NCI-H1930 (cell line): Measurements from ENCODE around the gene PDZRN4.

Experiments used
- DNase-seq, 2 experiments: peaks; one replicate each; lab custom pipeline; 2025; lab: John Stamatoyannopoulos, UW

The PDZRN4 gene

GRCh38 chr12:41362510-41362909, 174.4 kb downstream of the PDZRN4 start:
- DNase-seq = no peak

GRCh38 chr12:41362931-41363330, 174.8 kb downstream of the PDZRN4 start:
- no peak for DNase-seq

- DNase-seq = no peak
Measured at GRCh38 chr12:41364211-41364610, 176.1 kb downstream of the PDZRN4 start.

DNA sequence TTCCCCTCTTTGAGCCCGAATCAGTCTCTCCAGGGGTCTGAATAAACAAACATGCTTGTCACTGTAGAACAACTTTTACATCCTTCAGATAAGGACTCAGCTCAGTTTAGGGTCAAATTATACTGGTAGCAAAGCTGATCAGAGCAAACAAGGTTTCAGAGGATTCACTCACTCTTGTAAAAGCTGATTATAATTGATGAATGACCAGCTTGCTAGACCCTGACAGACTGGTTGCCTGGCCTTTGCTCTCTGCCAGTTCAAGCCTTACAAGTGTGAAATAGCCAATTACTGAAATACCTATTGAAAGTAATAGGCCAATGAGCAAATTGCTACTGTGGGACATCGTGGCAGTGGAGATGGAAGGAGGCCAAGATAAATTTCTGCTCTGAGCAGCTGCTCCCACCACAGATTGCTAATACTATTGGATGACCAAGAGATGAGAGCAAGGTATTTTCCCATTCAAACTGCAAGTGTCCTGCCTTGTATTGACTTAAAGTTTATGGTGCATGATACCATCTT, 177.6 kb downstream of the PDZRN4 start:
- peak; percentile 82 to 91 for DNase-seq

DNA sequence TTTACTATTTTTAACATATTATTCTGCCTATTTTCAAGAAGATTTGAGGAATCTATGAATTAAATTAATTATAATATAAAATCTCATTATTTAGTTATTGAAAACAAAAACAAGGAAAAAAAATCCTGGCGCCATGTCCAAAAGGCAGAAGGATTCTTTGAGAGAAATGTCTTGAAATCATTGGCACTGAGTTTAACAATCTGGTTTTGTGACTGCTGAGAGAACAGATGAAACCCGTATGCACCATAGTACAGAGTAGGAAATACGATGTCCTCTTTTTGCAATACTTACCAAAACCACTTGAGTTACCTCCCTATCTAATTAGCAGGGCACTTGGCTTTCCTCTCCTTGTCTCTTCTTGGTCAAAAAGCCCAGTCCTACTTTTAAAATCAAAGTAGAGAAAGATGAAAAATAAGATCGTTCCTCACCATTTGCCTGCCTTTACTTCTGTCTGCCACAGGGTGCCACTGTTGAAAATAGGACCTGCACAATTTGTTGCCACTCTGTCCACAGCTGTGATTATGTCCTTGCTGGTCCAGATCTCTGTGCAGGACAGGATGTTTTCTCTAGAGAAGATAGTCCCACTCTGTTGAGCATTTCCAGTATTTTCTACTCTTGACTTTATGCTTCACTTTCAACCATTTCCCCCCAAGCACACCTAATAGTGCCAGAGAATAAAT, 179.7 kb downstream of the PDZRN4 start:
- no peak for DNase-seq

DNA sequence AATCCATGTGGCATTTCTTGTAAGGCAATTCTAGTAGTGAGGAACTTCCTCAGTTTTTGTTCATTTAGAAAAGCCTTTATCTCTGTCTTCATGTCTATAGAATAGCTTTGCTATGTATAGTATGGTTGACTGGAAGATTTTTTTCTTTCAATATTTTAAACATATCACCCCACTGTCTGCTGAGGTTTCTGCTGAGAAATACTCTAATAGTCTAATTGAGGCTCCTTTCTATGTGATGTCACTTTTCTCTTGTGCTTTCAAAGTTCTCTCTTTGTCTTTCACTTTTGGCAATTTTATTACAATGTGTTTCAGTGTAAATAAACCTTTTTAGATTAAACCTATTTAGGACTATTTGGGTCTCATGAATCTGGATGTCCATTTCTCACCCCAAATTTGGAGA, 192.8 kb downstream of the PDZRN4 start:
- DNase-seq = no peak

- DNase-seq = no peak
Measured at GRCh38 chr12:41402801-41403200, 214.7 kb downstream of the PDZRN4 start.

GRCh38 chr12:41407232-41407799, 219.2 kb downstream of the PDZRN4 start:
- DNase-seq = no peak

GRCh38 chr12:41409628-41410027, 221.5 kb downstream of the PDZRN4 start:
- DNase-seq = no peak

DNA sequence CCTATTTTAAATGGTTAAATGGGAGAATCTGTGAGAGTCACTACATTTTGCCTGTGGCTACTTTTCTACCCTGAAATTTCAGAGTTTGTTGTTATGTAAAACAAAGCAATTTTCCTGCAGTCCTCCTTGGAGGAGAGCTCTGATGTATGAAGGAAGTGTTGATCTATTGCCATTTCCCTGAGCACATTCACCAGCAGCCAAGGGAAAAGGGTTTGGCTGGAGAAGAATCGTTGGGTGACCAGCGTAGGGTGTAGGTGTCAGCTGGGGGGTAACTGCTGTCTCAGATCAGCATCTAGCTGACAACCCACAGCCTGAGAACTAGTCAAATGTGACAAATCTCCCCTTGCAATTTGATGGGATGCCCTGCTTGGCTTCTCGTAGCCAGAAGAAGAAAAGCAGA, 230.5 kb downstream of the PDZRN4 start:
- DNase-seq = no peak

DNA sequence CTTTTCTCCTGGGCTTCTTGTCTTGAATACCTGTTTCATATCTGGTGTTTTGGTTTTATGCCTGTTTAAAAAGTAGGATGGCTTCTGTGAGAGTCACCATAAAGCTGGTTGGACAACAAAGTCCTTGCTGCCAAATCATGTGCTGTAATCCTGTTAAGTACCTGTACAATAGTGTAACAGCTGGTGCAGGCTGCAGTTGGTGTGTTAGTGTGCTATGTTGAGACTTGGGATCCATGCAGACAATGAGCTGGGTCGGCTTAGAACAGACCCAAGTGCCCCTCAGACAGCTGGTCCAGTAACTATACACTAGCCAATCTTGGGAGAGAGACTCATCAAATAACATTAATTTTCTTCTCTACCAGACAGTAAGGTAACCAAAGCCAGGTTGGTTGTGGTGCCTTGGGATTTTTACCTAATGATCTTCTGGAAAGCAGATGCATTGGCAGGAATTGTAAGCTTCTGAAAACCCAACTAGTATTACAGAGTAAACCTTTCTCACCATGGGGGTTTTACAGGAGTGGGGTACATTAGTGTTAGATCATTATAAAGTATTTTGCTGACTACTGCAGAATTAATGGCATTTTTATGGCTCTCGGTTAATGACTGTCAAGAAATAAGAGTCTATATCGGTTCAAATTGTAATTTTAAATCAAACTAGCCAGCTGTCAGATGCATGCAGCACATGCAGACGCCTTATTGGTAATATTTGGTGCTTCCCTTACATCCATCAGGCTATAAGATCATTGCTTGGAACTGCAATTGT, 231.2 kb downstream of the PDZRN4 start:
- no peak for DNase-seq

- DNase-seq = no peak
Measured at GRCh38 chr12:41424651-41425050, 236.5 kb downstream of the PDZRN4 start.

GRCh38 chr12:41433460-41433859, 245.3 kb downstream of the PDZRN4 start:
- no peak for DNase-seq

- peak in 1 of 2 experiments; percentile 45 for DNase-seq
Measured at GRCh38 chr12:41436076-41436475, 248.0 kb downstream of the PDZRN4 start.

DNA sequence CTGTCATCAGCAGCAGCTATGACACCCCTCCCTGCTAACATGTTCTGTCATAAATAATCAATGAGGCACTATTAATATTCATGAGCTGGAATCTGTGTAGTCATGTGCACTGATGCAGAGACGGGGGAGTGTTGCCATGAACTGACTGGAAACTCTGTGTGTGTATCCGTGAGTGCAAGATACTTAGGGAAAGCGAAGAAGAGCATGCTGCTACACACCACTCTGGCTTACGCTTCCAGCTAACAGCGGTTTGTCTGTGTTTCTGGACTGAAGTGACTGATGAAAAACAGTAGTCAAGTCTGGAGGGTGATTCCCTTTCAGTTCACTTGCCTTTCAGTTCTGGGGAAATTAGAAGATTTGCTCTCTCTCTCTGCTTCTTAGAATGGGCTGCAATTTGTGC, 249.4 kb downstream of the PDZRN4 start:
- DNase-seq = no peak

DNA sequence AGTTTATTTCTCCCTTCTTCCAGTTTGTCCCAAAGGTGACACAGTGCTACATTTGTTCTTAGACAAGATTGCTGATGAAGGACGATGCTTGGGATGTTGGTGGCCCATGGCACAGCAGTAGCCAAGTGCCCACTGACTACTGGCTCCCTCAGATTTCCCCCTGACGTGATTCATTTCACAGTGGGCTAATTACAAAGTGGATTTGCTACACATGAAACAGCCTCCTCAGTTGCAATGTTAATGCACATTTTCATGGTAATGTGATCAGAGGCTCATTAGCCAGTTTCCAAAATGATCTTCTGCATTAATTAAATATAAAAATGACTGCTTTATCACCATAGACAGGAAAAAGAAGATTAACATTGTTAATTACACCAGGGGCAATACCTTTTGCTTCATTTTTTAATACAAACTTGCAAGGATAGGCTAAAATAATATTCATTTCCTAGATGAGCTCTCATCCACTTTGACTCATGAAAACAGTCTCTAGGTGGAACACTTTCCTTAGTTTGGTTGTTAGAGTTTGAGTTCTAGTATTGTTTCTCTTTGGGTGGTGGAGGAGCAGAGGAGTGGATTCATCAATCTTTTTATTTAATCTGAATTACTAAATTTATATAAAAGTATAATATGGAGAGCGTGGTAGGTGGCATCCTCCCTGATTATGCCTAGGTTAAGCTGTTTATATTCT, 250.9 kb downstream of the PDZRN4 start:
- no peak for DNase-seq

DNA sequence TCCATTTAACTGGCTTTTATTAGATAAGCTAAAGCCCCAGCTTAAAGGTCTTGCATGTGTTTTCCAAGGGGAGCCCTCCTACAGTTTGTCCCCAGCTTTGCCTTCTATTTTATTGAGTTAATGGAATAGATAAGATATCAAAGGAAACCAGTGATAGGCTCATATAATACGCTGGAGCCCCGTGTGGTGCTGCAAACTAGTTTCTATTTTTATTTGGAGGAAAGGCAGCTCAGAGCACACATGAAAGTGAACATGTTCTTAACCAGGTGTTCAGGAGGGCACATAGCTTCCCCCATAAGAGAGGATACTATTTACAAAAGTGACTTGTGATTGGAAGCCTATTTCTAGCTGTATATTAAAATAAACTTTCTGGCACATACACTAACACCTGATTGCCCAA, 251.7 kb downstream of the PDZRN4 start:
- no peak for DNase-seq

GRCh38 chr12:41441180-41441579, 253.1 kb downstream of the PDZRN4 start:
- DNase-seq = no peak

DNA sequence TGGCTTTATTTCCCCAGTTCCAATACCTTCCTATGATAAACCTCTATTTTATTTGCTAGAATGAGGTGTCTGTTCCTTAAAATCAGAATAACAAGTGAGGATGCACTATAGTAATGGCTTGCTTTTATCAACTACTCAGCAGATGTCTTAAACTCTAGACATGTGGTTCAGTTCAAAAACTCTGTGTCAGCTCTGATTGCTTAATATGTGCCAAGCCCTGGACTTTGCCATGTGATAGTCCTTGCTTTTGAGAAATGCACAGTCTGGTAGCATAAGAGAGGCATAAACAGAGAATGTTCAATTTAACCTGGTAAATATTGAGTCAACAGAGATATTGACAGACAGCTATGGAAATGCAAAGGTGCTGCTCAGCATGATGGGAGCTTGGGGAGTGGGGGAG, 254.8 kb downstream of the PDZRN4 start:
- no peak for DNase-seq

DNA sequence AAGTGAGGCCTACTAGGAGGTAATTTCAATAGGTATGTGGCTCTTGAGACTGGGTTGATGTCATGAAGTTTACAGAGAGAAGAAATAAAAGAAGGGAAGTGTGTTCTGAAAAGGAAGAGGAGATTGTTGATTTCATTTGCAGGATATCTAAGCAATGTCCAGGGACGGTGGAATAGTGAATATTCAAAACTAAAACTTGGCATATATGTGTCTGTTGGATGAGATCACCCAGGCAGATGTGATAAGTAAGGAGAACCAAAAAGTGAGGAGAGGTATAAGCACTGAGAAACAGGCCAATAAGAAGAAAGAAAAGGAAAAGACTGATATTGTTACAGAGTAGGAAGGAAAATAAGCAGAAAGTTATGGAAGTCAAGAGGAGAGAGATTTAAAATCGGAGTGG, 255.6 kb downstream of the PDZRN4 start:
- no peak for DNase-seq

- no peak for DNase-seq
Measured at GRCh38 chr12:41452838-41453407, 264.8 kb downstream of the PDZRN4 start.

GRCh38 chr12:41453409-41453808, 265.3 kb downstream of the PDZRN4 start:
- no peak for DNase-seq
